SU-DHL-6 (cell line): Measurements from ENCODE around the gene MAGEA12.
"Not testable (repeated sequence)": the region's sequence is repeated elsewhere in the genome, so short reads cannot be mapped to it uniquely, and the experiment has no call there.

Source experiments
- EZH2phosphoT487 ChIP-seq: fragments of 200-600 bp; sonication (generic), shearing (Covaris generic); conservative IDR thresholded peaks from 2 replicates; pipeline ENCODE4 v1.6.1; 2018; ENCODE audit warnings: mild to moderate bottlenecking, antibody characterized with exemption, low read length, moderate library complexity, mixed read lengths
- TF ChIP-seq, protein P1 (sequence below): fragments of 200-600 bp; sonication (generic); IDR thresholded peaks from one replicate; pipeline ENCODE4 v1.5.1; 2017; ENCODE audit warnings: antibody characterized with exemption, mild to moderate bottlenecking, low read length, moderate library complexity; ENCODE audit not compliant: insufficient read depth, poor library complexity, severe bottlenecking

DNA sequence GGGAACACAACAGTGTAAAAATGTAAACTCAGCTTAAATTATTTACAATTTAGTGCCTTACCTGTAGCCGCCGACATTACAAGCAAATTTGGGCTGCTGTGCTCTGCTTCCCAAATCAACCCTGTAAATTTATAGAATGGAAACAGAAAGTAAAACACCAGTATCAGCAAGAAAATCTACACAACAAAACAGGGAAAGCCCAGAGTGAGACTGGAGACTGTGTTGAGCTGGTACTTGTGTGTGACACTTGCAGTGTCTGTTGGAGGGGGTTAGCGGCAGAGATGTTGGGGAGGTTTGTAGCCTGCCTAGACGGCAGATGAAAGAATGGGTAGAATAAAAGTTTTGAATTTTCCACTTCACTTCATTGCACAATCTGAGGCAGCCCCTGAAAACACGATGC, 20.4 kb upstream of the MAGEA12 start:
- TF ChIP-seq, protein P1, sequence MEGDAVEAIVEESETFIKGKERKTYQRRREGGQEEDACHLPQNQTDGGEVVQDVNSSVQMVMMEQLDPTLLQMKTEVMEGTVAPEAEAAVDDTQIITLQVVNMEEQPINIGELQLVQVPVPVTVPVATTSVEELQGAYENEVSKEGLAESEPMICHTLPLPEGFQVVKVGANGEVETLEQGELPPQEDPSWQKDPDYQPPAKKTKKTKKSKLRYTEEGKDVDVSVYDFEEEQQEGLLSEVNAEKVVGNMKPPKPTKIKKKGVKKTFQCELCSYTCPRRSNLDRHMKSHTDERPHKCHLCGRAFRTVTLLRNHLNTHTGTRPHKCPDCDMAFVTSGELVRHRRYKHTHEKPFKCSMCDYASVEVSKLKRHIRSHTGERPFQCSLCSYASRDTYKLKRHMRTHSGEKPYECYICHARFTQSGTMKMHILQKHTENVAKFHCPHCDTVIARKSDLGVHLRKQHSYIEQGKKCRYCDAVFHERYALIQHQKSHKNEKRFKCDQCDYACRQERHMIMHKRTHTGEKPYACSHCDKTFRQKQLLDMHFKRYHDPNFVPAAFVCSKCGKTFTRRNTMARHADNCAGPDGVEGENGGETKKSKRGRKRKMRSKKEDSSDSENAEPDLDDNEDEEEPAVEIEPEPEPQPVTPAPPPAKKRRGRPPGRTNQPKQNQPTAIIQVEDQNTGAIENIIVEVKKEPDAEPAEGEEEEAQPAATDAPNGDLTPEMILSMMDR: not testable (repeated sequence)
- TF ChIP-seq EZH2phosphoT487: not testable (repeated sequence)
